ENCODE results near the gene IQCF6.
"Not testable (repeated sequence)": the region's sequence is repeated elsewhere in the genome, so short reads cannot be mapped to it uniquely, and the experiment has no call there.

Gene IQCF6

DNA sequence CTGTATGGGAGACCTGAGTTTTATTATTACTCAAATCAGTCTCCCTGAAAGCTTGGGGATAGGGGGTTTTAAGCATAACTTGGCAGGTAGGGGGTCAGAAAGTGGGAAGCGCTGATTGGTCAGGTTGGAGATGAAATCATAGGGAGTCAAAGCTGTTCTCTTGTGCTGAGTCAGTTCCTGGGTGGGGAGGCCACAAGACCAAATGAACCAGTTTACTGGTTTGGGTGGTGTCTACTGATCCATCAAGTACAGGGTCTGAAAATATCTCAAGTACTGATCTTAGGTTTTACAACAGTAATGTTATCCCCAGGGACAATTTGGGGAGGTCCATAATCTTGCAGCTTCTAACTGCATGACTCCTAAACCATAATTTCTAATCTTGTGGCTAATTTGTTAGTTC is 17.8 kb upstream of the IQCF6 start:
- no peak overlapping the region for H3K4me3 ChIP-seq (ENCODE audit: low read depth, low read length)
- TF ChIP-seq, protein P1, sequence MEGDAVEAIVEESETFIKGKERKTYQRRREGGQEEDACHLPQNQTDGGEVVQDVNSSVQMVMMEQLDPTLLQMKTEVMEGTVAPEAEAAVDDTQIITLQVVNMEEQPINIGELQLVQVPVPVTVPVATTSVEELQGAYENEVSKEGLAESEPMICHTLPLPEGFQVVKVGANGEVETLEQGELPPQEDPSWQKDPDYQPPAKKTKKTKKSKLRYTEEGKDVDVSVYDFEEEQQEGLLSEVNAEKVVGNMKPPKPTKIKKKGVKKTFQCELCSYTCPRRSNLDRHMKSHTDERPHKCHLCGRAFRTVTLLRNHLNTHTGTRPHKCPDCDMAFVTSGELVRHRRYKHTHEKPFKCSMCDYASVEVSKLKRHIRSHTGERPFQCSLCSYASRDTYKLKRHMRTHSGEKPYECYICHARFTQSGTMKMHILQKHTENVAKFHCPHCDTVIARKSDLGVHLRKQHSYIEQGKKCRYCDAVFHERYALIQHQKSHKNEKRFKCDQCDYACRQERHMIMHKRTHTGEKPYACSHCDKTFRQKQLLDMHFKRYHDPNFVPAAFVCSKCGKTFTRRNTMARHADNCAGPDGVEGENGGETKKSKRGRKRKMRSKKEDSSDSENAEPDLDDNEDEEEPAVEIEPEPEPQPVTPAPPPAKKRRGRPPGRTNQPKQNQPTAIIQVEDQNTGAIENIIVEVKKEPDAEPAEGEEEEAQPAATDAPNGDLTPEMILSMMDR (IDR thresholded peaks at IDR 0.05; ENCODE audit: low read depth, low read length), result no peak

DNA sequence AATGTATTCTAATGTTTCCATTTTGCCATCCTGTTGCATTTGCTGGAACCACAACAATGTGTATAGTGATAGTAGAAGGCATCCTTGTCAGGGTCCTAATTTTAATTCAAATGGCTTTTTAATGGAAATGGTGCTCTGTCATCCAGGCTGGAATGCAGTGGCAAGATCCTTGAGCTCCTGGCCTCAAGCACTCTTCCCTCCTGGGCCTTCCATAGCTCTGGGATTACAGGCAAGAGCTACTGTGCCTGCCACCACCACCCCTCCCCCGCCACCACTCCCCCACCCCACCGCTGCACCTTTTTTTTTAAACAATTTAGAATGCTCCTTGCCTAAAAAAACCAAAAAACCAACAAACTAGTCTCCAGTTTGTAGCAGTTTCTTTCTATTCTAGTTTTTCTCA is 15.2 kb upstream of the IQCF6 start:
- TF ChIP-seq, protein P1 (IDR thresholded peaks at IDR 0.05; ENCODE audit: low read depth, low read length), result no peak
- H3K4me3 ChIP-seq (ENCODE audit: low read depth, low read length), result no peak overlapping the region

DNA sequence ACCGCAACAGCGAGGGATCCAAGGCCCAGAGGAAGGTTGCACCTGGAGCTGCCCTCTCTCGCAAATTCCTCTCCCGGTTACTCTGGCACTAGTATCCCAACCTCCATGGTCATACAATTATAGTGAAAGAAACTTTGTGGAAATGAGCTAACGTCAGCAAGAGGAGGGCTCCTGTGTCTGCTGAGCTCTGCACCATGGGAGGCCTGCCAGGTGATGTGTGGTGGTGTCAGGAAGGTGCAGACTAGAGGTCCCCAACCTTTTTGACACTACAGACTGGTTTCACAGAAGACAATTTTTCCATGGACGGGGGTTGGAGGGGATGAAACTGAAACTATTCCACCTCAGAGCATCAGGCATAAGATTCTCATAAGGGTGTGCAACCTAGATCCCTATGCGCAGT is 13.2 kb upstream of the IQCF6 start:
- no peak overlapping the region for H3K4me3 ChIP-seq (ENCODE audit: low read depth, low read length)
- TF ChIP-seq, protein P1 (IDR thresholded peaks at IDR 0.05; ENCODE audit: low read depth, low read length), result no peak

DNA sequence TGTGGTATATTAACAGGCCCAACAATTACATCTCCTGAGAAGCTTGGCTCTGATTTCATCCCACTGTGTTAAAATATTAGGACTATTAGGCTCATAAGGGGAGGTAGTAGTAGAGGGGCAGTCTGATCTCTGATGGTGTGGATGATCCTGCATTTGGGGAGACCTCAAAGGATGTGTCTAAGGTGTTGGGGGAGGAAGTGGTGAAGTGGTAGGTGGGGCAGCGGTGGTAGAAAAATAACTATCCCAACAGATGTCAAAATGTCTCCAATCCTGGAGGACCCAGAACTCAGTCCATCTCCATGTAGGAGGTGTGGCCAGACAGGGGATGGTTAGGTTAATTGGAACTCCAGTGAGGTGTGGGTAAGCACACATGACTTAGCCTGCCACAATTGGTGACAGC is 10.4 kb upstream of the IQCF6 start:
- H3K4me3 ChIP-seq (ENCODE audit: low read depth, low read length), result no peak overlapping the region
- TF ChIP-seq, protein P1 (IDR thresholded peaks at IDR 0.05; ENCODE audit: low read depth, low read length), result no peak

DNA sequence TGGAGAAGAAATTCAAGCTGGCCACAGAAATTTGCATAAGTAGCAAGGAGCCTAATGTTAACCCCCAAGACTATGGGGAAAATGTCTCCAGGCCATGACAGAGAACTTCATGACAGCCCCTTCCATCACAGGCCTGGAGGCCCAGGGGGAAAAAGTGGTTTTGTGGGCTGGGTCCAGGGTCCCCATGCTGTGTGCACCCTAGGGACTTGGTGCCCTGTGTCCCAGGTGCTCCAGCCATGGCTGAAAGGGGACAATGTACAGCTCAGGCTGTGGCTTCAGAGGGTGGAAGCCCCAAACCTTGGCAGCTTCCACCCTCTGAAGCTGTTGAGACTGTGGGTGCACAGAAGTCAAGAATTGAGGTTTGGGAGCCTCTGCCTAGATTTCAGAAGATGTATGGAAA is 8.5 kb upstream of the IQCF6 start:
- H3K4me3 ChIP-seq (ENCODE audit: low read depth, low read length), result not testable (repeated sequence)

DNA sequence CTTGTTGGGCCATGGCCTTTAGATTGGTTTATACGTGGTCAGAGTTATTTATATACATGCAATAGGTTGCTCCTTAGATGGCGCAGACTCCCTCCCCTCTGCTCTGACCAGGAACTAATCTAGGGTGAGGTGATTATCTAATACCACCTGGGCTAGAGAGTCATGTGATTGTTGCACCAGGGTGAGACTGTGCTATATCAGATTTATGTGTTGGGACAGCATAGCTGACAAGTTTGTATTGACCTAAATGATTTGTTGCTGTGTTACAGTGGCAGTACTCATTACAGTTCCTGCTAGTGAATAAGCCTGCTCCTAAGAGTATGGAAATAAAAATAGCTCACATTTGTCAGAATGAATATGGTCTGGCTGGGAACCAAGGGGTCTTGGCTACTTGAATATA is 7.2 kb upstream of the IQCF6 start:
- TF ChIP-seq, protein P1 (IDR thresholded peaks at IDR 0.05; ENCODE audit: low read depth, low read length), result no peak
- no peak overlapping the region for H3K4me3 ChIP-seq (ENCODE audit: low read depth, low read length)

DNA sequence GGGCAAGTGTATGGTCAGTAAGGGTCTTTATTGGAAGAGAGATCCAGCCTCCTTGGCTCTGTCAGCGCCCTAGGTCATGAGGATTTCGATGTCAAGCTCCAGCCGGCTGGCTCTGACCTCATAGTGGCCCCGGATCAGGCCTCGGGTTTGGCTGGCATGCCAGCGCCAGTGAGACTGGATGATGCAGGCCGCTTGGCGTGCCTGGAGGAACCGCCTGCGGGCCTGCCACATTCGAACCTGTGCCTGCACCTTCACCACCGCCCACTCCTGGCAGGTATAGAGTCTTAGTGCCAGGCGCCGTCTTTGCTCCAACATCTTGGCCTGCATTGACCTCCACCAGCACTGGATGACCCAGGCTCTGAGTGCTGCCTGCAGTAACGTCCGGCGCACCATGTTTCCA is 483 bp downstream of the IQCF6 start:
- no peak overlapping the region for H3K4me3 ChIP-seq (ENCODE audit: low read depth, low read length)
- TF ChIP-seq, protein P1 (IDR thresholded peaks at IDR 0.05; ENCODE audit: low read depth, low read length), result no peak

DNA sequence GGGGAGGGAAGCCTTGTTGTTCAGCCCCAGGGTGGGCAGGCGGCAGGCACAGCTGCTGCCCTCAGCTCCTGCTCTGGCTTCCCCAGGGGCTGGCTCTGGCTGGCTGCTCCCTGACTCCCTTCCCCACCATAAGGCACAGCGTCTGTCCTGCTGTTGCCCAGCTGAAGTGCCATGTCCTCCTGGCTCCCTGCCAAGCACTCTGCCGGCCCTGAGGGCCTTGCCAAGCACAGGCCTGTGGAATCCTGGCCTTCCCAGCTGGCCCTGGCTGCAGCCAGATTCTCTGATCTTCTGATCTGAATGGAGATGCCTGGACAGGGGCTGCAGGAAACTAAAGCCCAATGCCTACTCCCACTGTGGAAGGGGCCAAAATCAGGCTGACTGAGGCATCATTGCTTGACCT is 1.1 kb downstream of the IQCF6 start:
- no peak overlapping the region for H3K4me3 ChIP-seq (ENCODE audit: low read depth, low read length)
- TF ChIP-seq, protein P1 (IDR thresholded peaks at IDR 0.05; ENCODE audit: low read depth, low read length), result no peak
